Measurements from ENCODE around the gene SORCS2. TPM values are rescaled to one million over a fixed set of nuclear protein-coding genes. Genes with fewer than 3 reads are reported as not detected.

SORCS2 gene
- total and polyA plus RNA-seq, 2 of the 4 experiments (the other 2 are of a cell fraction): 0.36 to 0.62 TPM

- Histone ChIP-seq H2BK5ac (ENCODE audit: low read depth, low read length, poor library complexity, severe bottlenecking) (no peak overlapping the region), H3K4ac (ENCODE audit: low read depth, low read length) (no peak overlapping the region), H4K8ac (ENCODE audit: low read depth in 2 of 2, low read length in 2 of 2) (no peak overlapping the region), H3K9me3 (ENCODE audit: control insufficient read depth, insufficient read depth, low read length) (no peaks in the 10 kb centered on the region), H3K9me1 (ENCODE audit: insufficient read depth, low read length) (no peaks in the 10 kb centered on the region), H3K9ac (ENCODE audit: low read depth, low read length) (no peak overlapping the region), H3K36me3 (ENCODE audit: control insufficient read depth, insufficient read depth, low read length) (no peaks in the 10 kb centered on the region), H2BK20ac (ENCODE audit: low read depth, low read length) (no peak overlapping the region), H2BK15ac (ENCODE audit: low read depth, low read length) (no peak overlapping the region), H3K27me3 (ENCODE audit: control insufficient read depth, insufficient read depth, low read length) (peaks cover 50% of the 10 kb centered on the region), H2AK9ac (replicated peaks; ENCODE audit: low read depth, low read length, poor library complexity) (no peak overlapping the region), H4K91ac (ENCODE audit: insufficient read depth, low read depth, low read length) (no peak overlapping the region), H3K4me2 (ENCODE audit: low read depth, low read length) (no peak overlapping the region), H3K4me1 (ENCODE audit: control insufficient read depth, insufficient read depth, low read length) (no peaks in the 10 kb centered on the region), H3K14ac (replicated peaks; ENCODE audit: low read depth, low read length) (no peak overlapping the region), H2AFZ (replicated peaks; ENCODE audit: low read length, poor library complexity) (no peak overlapping the region), H3K79me1 (ENCODE audit: low read depth in 1 of 2, low read length in 2 of 2) (no peaks in the 10 kb centered on the region), H3K4me3 (ENCODE audit: insufficient read depth, low read depth, low read length) (no peak overlapping the region), H4K20me1 (ENCODE audit: insufficient read depth, low read length) (no peaks in the 10 kb centered on the region), H2BK120ac (ENCODE audit: low read depth, low read length) (no peak overlapping the region), H3K27ac (ENCODE audit: insufficient read depth, low read length) (no peak overlapping the region), H3K18ac (ENCODE audit: low read depth, low read length) (no peak overlapping the region), H3K56ac (ENCODE audit: extremely low read depth, insufficient read depth, low read length) (no peak overlapping the region), H3K23ac (ENCODE audit: low read depth, low read length) (no peak overlapping the region), H2AK5ac (ENCODE audit: low read depth, low read length) (no peak overlapping the region), H4K5ac (ENCODE audit: low read depth, low read length) (no peak overlapping the region)
- ATAC-seq (ENCODE audit: low read depth): no peak
- no TSS peak for BruUV-seq (replicated peaks)
- no peak for DNase-seq
- dilution Hi-C loops (cut with HindIII; ENCODE audit: low sequenced_read_pairs, unreplicated experiment): no loop called here
- intact Hi-C loops (cut with micrococcal nuclease): no loop called here
- TF ChIP-seq MXI1 (IDR thresholded peaks at IDR 0.05; ENCODE audit: borderline replicate concordance, low read depth, low read length): no peak
- TF ChIP-seq CTCF (conservative IDR thresholded peaks at IDR 0.05; ENCODE audit: low read depth, low read length): no peak
- in situ Hi-C loops (cut with MboI; ENCODE audit: low sequenced_read_pairs): no loop called here
- 82% methylated on average over 6 of the region's 9 CpGs; no CpG with 5 or more reads in 1 of the 2 experiments for WGBS, 2 experiments (ENCODE audit: extremely low coverage in 2 of 2, insufficient read length in 1 of 2)
- ChIA-PET POLR2A (ENCODE audit: unreplicated experiment) (no interaction called here), CTCF (no interaction called here)
Observed at GRCh38 chr4:7506119-7506518, 313.8 kb downstream of the SORCS2 start.
